ENCODE data around the gene SLC2A4RG. TPM values are rescaled to one million over a fixed set of nuclear protein-coding genes. Genes with fewer than 3 reads are reported as not detected.

The SLC2A4RG gene
- total and polyA plus RNA-seq, 2 of the 13 experiments (the other 11 are each of a cell fraction or from before 2014, with no cell fraction given): 91.4 to 95.9 TPM

GRCh38 chr20:63733117-63733516, 6.5 kb upstream of the SLC2A4RG start (continued):
- TF ChIP-seq ZNF646 (CRISPR knock-in tag; IDR thresholded peaks at IDR 0.05) (no peak), E2F2 (CRISPR knock-in tag; IDR thresholded peaks at IDR 0.05; ENCODE audit: borderline replicate concordance) (no peak), ZGPAT (CRISPR knock-in tag; IDR thresholded peaks at IDR 0.05) (no peak), RARG (CRISPR knock-in tag; IDR thresholded peaks at IDR 0.05; ENCODE audit: low read depth) (no peak), ZNF770 (CRISPR knock-in tag; IDR thresholded peaks at IDR 0.05) (no peak), PAWR (CRISPR knock-in tag; IDR thresholded peaks at IDR 0.05; ENCODE audit: borderline replicate concordance) (no peak), FOXO1 (CRISPR knock-in tag; IDR thresholded peaks at IDR 0.05) (no peak), TP53 (CRISPR knock-in tag; conservative IDR thresholded peaks at IDR 0.05) (no peak), ZMAT3 (CRISPR knock-in tag; conservative IDR thresholded peaks at IDR 0.05) (no peak), IRF2 (CRISPR knock-in tag; IDR thresholded peaks at IDR 0.05) (no peak), ATF6 (CRISPR knock-in tag; conservative IDR thresholded peaks at IDR 0.05) (no peak), GABPB1 (CRISPR knock-in tag; IDR thresholded peaks at IDR 0.05) (no peak), ZBTB43 (CRISPR knock-in tag; conservative IDR thresholded peaks at IDR 0.05) (no peak), TAF15 (IDR thresholded peaks at IDR 0.05; ENCODE audit: low read depth, low read length, poor library complexity, severe bottlenecking) (no peak), HNF4A (CRISPR knock-in tag; IDR thresholded peaks at IDR 0.05) (no peak)

Measured in HepG2 (cell line).